Measurements from ENCODE around the gene TULP3. TPM values are rescaled to one million over a fixed set of nuclear protein-coding genes. Genes with fewer than 3 reads are reported as not detected.

The TULP3 gene
- polyA plus RNA-seq, 1 donor (not counting 4 experiments of a cell fraction or from before 2014, with no cell fraction given): 16.0 TPM

- Histone ChIP-seq H3K27me3 (ENCODE audit: control insufficient read depth, extremely low read depth, insufficient read depth, low read length) (no peaks in the 10 kb centered on the region), H3K79me2 (ENCODE audit: control insufficient read depth, insufficient read depth, low read length) (peaks cover 48% of the 10 kb centered on the region), H4K20me1 (ENCODE audit: control insufficient read depth, extremely low read depth, insufficient read depth, low read length) (no peaks in the 10 kb centered on the region), H2AFZ (ENCODE audit: control insufficient read depth, low read length) (peak overlapping the region; percentile 81), H3K4me1 (ENCODE audit: control insufficient read depth, extremely low read depth, insufficient read depth, low read length) (peaks cover 14% of the 10 kb centered on the region), H3K27ac (ENCODE audit: control insufficient read depth, insufficient read depth, low read length) (peak overlapping the region; percentile 79), H3K4me3 (ENCODE audit: control insufficient read depth in 2 of 3, extremely low read depth in 1 of 3, insufficient read depth in 2 of 3, low read depth in 1 of 3, low read length in 3 of 3) (peak overlapping the region; percentile 78 to 96 (median 84)), H3K9me3 (ENCODE audit: control insufficient read depth, low read depth, low read length) (no peaks in the 10 kb centered on the region), H3K36me3 (ENCODE audit: control insufficient read depth in 2 of 2, extremely low read depth in 1 of 2, insufficient read depth in 2 of 2, low read length in 2 of 2) (peaks cover 0 to 11% of the 10 kb centered on the region in 2 experiments), H3K4me2 (ENCODE audit: control insufficient read depth, extremely low read depth, insufficient read depth, low read depth, low read length) (peak overlapping the region; percentile 89), H3K9ac (ENCODE audit: control insufficient read depth, extremely low read depth, insufficient read depth, low read length) (peak overlapping the region; percentile 98), H3K9me1 (ENCODE audit: control insufficient read depth, extremely low read depth, insufficient read depth, low read length) (no peaks in the 10 kb centered on the region)
- no peak for FAIRE-seq
- no peak for TF ChIP-seq CTCF (optimal IDR thresholded peaks at IDR 0.05 in 1 of 3, IDR thresholded peaks at IDR 0.05 in 1 of 3, conservative IDR thresholded peaks at IDR 0.05 in 1 of 3; ENCODE audit: extremely low read depth in 1 of 3, insufficient read depth in 2 of 3, low read length in 3 of 3)
- TF ChIP-seq EZH2 (IDR thresholded peaks at IDR 0.05; ENCODE audit: low read length): no peak
- DNase-seq (ENCODE audit: low read depth, low spot score): no peak
- dilution Hi-C loops (cut with MboI; ENCODE audit: extremely low pct_ligation_motif_present, low sequenced_read_pairs): no loop called here
These were observed 14.2 kb upstream of the TULP3 start for GRCh38 chr12:2876431-2877046.

- DNase-seq (ENCODE audit: low read depth, low spot score) (no peak), FAIRE-seq (no peak)
- peak within 1 kb of the TSS; percentile 98 for H3K9ac ChIP-seq (ENCODE audit: control insufficient read depth, extremely low read depth, insufficient read depth, low read length)
- TF ChIP-seq CTCF (optimal IDR thresholded peaks at IDR 0.05 in 1 of 3, IDR thresholded peaks at IDR 0.05 in 1 of 3, conservative IDR thresholded peaks at IDR 0.05 in 1 of 3; ENCODE audit: extremely low read depth in 1 of 3, insufficient read depth in 2 of 3, low read length in 3 of 3): peak in 1 of 3 experiments; percentile 20
- TF ChIP-seq EZH2 (IDR thresholded peaks at IDR 0.05; ENCODE audit: low read length): no peak
- H3K4me3 ChIP-seq (ENCODE audit: control insufficient read depth in 2 of 3, extremely low read depth in 1 of 3, insufficient read depth in 2 of 3, low read depth in 1 of 3, low read length in 3 of 3): peak within 1 kb of the TSS; percentile 78 to 96 (median 95)
- dilution Hi-C loops (cut with MboI; ENCODE audit: extremely low pct_ligation_motif_present, low sequenced_read_pairs): no loop called here
- H3K36me3 ChIP-seq (ENCODE audit: control insufficient read depth in 2 of 2, extremely low read depth in 1 of 2, insufficient read depth in 2 of 2, low read length in 2 of 2): peaks cover 0 to 6% of the 10 kb centered on the region in 2 experiments
- peaks cover 14% of the 10 kb centered on the region for H3K4me1 ChIP-seq (ENCODE audit: control insufficient read depth, extremely low read depth, insufficient read depth, low read length)
- H3K9me3 ChIP-seq (ENCODE audit: control insufficient read depth, low read depth, low read length): no peaks in the 10 kb centered on the region
- H3K79me2 ChIP-seq (ENCODE audit: control insufficient read depth, insufficient read depth, low read length): peaks cover 45% of the 10 kb centered on the region
- H3K27ac ChIP-seq (ENCODE audit: control insufficient read depth, insufficient read depth, low read length): peak within 1 kb of the TSS; percentile 94
- peak within 1 kb of the TSS; percentile 99 for H2AFZ ChIP-seq (ENCODE audit: control insufficient read depth, low read length)
- H3K27me3 ChIP-seq (ENCODE audit: control insufficient read depth, extremely low read depth, insufficient read depth, low read length): no peaks in the 10 kb centered on the region
- H4K20me1 ChIP-seq (ENCODE audit: control insufficient read depth, extremely low read depth, insufficient read depth, low read length): no peaks in the 10 kb centered on the region
- H3K4me2 ChIP-seq (ENCODE audit: control insufficient read depth, extremely low read depth, insufficient read depth, low read depth, low read length): peak within 1 kb of the TSS; percentile 89
- H3K9me1 ChIP-seq (ENCODE audit: control insufficient read depth, extremely low read depth, insufficient read depth, low read length): no peaks in the 10 kb centered on the region
These were observed 13.4 kb upstream of the TULP3 start, which contains the start of the genes FOXM1 and RHNO1 for GRCh38 chr12:2877047-2877952. FOXM1 (minus strand) TSS chr12:2877174; CDS start chr12:2874478, 2,696 bp downstream. RHNO1 (plus strand) TSS chr12:2877223; CDS start chr12:2885367, 8,144 bp downstream.

Measured in keratinocyte (primary cell).